Panc1 (cell line): ENCODE data around the gene TSPYL1. TPM values are rescaled to one million over a fixed set of nuclear protein-coding genes. Genes with fewer than 3 reads are reported as not detected.
"Not testable (repeated sequence)": the region's sequence is repeated elsewhere in the genome, so short reads cannot be mapped to it uniquely, and the experiment has no call there.

Experiments used
- ATAC-seq: fragments of 200-7000 bp; cut with Tn5 transposase; 2 replicates; pipeline ENCODE4 v1.9.1; 2020; ENCODE audit warnings: mild to moderate bottlenecking, moderate library complexity
- BruUV-seq: library from RNA; stranded (reverse); fragments of 400-500 nt; replicated peaks from 2 replicates; lab custom pipeline; 2021; lab: Mats Ljungman, UMichigan
- CTCF ChIA-PET: fragments of 300-600 bp; sonication (Branson Sonifier 250); formaldehyde crosslinking; loops from one replicate; lab custom pipeline; 2022; ENCODE audit warnings: antibody characterized with exemption; lab: Charles Lee
- POLR2A ChIA-PET: fragments of 300-600 bp; sonication (Branson Sonifier 250); formaldehyde crosslinking; loops from one replicate; lab custom pipeline; 2022; ENCODE audit warnings: antibody characterized with exemption; lab: Charles Lee
- DNase-seq: peaks from one replicate; pipeline ENCODE4 v3.0.0-alpha.2; 2010; ENCODE audit warnings: low read depth, low spot score
- H3K27ac ChIP-seq: 2 replicates; pipeline ENCODE4 v1.5.1; 2011; ENCODE audit warnings: mild to moderate bottlenecking, low read length, inconsistent platforms
- H3K27me3 ChIP-seq: fragments of 200-500 bp; sonication (Bioruptor generic); 2 replicates; pipeline ENCODE4 v1.6.0; 2014; ENCODE audit warnings: low read length, inconsistent platforms; ENCODE audit not compliant: control insufficient read depth, insufficient read depth
- H3K36me3 ChIP-seq: fragments of 200-500 bp; sonication (Bioruptor generic); 2 replicates; pipeline ENCODE4 v1.5.1; 2014; ENCODE audit warnings: inconsistent platforms, mild to moderate bottlenecking, low read length, moderate library complexity; ENCODE audit not compliant: control insufficient read depth, insufficient read depth
- H3K4me1 ChIP-seq: 2 replicates; pipeline ENCODE4 v1.5.1; 2011; ENCODE audit warnings: inconsistent platforms, mild to moderate bottlenecking, low read length, moderate library complexity; ENCODE audit not compliant: control insufficient read depth, insufficient read depth
- H3K4me3 ChIP-seq, 2 experiments: 2 replicates each; pipeline ENCODE4 v1.5.1; 2011 to 2012; ENCODE audit warnings: low read depth in 2 of 2, low read length in 2 of 2, mild to moderate bottlenecking in 2 of 2, inconsistent platforms in 1 of 2, moderate library complexity in 1 of 2
- H3K9me3 ChIP-seq: fragments of 200-500 bp; sonication (Bioruptor generic); 2 replicates; pipeline ENCODE4 v1.5.1; 2014; ENCODE audit warnings: low read depth, mild to moderate bottlenecking, inconsistent platforms, low read length, moderate library complexity; ENCODE audit not compliant: control insufficient read depth, insufficient read depth
- POLR2AphosphoS5 ChIP-seq: IDR thresholded peaks from 2 replicates; pipeline ENCODE4 v1.6.1; 2012; ENCODE audit warnings: mild to moderate bottlenecking, low read depth, low read length, moderate library complexity
- SIN3A ChIP-seq: IDR thresholded peaks from 2 replicates; pipeline ENCODE4 v1.6.1; 2012; ENCODE audit warnings: low read depth, mild to moderate bottlenecking, low read length, moderate library complexity, borderline replicate concordance; ENCODE audit not compliant: insufficient read depth
- TCF7L2 ChIP-seq: IDR thresholded peaks from 2 replicates; pipeline ENCODE4 v1.6.1; 2011; ENCODE audit warnings: mild to moderate bottlenecking, low read depth, low read length, inconsistent platforms
- in situ Hi-C: cut with HindIII; loops from 2 replicates; pipeline ENCODE4 v1.10.0; 2016; ENCODE audit warnings: low sequenced_read_pairs, low pct_unique_long_range_greater_than_20kb
- intact Hi-C: fragments of 100-400 bp; cut with micrococcal nuclease; formaldehyde crosslinking; loops from one replicate; pipeline ENCODE4 v1.10.0; 2022; ENCODE audit not compliant: unreplicated experiment
- total RNA-seq: library from RNA; stranded (reverse); gene quantifications from one replicate; pipeline ENCODE4 v1.2.1, GENCODE V29; 2021; ENCODE audit not compliant: unreplicated experiment
- TF ChIP-seq, protein P1 (sequence below), 2 experiments: IDR thresholded peaks; 2 replicates each; pipeline ENCODE4 v1.6.1; 2011 to 2012; ENCODE audit warnings: low read depth in 2 of 2, control low read depth in 1 of 2, low read length in 1 of 2, mild to moderate bottlenecking in 1 of 2, moderate library complexity in 1 of 2; ENCODE audit not compliant: insufficient read depth in 1 of 2
- TF ChIP-seq, protein P2 (sequence below): fragments of 450-650 bp; IDR thresholded peaks from 2 replicates; pipeline ENCODE4 v1.5.1; 2017; ENCODE audit warnings: mild to moderate bottlenecking

TSPYL1 gene
- total RNA-seq, 1 experiment from 2014 or later, result 103 TPM

DNA sequence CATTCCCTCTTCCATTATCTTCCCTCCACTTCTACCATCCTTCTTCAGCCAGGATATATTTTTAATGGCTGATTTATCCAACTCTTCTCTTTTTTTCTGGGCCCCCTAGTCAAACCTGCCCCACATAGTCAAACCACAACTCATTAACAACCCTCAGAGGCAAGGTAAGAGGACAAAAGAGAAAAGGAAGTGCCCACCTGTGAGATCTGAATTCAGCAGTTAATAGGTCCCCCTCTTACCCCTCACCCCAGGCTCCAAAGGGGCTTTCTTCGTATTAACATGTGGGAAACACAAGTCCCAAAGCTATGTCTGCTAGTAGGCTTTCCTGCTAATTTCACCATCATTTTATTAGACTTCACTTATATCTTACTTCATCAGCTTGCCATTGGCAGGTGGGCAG lies 44.1 kb upstream of the TSPYL1 start:
- TF ChIP-seq TCF7L2, result no peak
- TF ChIP-seq, protein P1, sequence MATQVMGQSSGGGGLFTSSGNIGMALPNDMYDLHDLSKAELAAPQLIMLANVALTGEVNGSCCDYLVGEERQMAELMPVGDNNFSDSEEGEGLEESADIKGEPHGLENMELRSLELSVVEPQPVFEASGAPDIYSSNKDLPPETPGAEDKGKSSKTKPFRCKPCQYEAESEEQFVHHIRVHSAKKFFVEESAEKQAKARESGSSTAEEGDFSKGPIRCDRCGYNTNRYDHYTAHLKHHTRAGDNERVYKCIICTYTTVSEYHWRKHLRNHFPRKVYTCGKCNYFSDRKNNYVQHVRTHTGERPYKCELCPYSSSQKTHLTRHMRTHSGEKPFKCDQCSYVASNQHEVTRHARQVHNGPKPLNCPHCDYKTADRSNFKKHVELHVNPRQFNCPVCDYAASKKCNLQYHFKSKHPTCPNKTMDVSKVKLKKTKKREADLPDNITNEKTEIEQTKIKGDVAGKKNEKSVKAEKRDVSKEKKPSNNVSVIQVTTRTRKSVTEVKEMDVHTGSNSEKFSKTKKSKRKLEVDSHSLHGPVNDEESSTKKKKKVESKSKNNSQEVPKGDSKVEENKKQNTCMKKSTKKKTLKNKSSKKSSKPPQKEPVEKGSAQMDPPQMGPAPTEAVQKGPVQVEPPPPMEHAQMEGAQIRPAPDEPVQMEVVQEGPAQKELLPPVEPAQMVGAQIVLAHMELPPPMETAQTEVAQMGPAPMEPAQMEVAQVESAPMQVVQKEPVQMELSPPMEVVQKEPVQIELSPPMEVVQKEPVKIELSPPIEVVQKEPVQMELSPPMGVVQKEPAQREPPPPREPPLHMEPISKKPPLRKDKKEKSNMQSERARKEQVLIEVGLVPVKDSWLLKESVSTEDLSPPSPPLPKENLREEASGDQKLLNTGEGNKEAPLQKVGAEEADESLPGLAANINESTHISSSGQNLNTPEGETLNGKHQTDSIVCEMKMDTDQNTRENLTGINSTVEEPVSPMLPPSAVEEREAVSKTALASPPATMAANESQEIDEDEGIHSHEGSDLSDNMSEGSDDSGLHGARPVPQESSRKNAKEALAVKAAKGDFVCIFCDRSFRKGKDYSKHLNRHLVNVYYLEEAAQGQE (IDR thresholded peaks at IDR 0.05; ENCODE audit: insufficient read depth in 1 of 2, low read depth in 2 of 2, low read length in 1 of 2), result no peak
- no peak for TF ChIP-seq SIN3A
- TF ChIP-seq, protein P2, sequence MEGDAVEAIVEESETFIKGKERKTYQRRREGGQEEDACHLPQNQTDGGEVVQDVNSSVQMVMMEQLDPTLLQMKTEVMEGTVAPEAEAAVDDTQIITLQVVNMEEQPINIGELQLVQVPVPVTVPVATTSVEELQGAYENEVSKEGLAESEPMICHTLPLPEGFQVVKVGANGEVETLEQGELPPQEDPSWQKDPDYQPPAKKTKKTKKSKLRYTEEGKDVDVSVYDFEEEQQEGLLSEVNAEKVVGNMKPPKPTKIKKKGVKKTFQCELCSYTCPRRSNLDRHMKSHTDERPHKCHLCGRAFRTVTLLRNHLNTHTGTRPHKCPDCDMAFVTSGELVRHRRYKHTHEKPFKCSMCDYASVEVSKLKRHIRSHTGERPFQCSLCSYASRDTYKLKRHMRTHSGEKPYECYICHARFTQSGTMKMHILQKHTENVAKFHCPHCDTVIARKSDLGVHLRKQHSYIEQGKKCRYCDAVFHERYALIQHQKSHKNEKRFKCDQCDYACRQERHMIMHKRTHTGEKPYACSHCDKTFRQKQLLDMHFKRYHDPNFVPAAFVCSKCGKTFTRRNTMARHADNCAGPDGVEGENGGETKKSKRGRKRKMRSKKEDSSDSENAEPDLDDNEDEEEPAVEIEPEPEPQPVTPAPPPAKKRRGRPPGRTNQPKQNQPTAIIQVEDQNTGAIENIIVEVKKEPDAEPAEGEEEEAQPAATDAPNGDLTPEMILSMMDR, result no peak
- TF ChIP-seq POLR2AphosphoS5, result no peak
- ATAC-seq, result no peak
- ChIA-PET POLR2A (no interaction called here), CTCF (no interaction called here)
- in situ Hi-C loops, result no loop called here
- intact Hi-C loops, result no loop called here
- no TSS peak for BruUV-seq
- H3K9me3 ChIP-seq, result no peaks in the 10 kb centered on the region
- H3K27me3 ChIP-seq, result peaks cover 7% of the 10 kb centered on the region; the same call in 1 of the 2 replicates
- no peaks in the 10 kb centered on the region for H3K36me3 ChIP-seq
- no peak overlapping the region for H3K27ac ChIP-seq
- H3K4me3 ChIP-seq, result no peak overlapping the region
- no peaks in the 10 kb centered on the region for H3K4me1 ChIP-seq
- no peak for DNase-seq

DNA sequence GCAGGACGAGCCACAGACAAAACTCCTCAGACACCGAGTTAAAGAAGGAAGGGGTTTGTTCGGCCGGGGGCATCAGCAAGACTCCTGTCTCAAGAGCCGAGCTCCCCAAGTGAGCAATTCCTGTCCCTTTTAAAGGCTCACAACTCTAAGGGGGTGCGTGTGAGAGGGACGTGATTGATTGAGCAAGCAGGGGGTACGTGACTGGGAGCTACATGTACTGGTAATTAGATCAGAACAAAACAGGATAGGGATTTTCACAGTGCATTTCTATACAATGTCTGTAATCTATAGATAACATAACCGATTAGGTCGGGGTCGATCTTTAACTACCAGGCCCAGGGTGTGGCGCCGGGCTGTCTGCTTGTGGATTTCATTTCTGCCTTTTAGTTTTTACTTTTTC lies 42.2 kb upstream of the TSPYL1 start:
- H3K36me3 ChIP-seq, intact Hi-C loops, DNase-seq, H3K4me1 ChIP-seq, POLR2A ChIA-PET, H3K9me3 ChIP-seq, ATAC-seq, BruUV-seq, in situ Hi-C loops, H3K4me3 ChIP-seq, H3K27me3 ChIP-seq, H3K27ac ChIP-seq: not testable (repeated sequence)
- CTCF ChIA-PET, result interaction anchor here (0.8 kb wide), 1 partner anchor 35 kb away, joined by 5 read pairs; no protein-coding TSS in a partner anchor

DNA sequence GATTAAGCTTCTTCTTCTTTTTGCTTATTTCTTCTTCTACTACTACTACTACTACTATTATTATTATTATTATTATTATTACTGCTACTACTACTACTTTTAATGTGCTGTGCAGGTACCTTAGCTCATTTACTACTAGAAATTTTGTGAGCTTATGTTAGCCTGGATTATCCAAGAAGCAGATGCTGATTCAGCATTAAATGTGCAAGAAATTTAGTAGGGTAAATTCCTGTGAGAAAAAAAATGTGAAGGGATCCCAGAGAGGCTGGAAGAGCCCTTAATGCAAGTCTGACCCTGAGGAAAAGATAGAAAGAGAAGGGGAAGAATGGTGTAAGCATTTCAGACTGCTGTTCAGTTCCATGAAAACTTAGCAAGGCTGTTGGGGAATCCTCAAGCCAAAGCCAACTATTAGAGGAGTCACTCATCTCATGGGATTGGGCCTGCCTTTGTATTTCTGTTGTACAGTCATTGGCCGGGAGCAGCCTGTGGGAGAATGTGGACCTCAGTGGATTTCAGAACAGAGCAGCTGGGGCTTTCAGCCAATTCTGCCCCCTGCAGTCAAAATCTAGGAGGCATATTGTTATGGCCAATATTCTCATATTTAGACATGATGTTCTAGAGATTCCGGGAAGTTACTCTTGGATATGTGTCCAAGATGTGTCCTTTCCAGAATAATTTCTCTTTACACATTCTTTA lies 37.2 kb upstream of the TSPYL1 start:
- no peak overlapping the region for H3K4me3 ChIP-seq
- peaks cover 7% of the 10 kb centered on the region; the same call in 1 of the 2 replicates for H3K27me3 ChIP-seq
- ChIA-PET POLR2A (no interaction called here), CTCF (no interaction called here)
- ATAC-seq (no peak), DNase-seq (no peak)
- intact Hi-C loops, result no loop called here
- no peaks in the 10 kb centered on the region for H3K4me1 ChIP-seq
- no TSS peak for BruUV-seq
- H3K36me3 ChIP-seq, result no peaks in the 10 kb centered on the region
- in situ Hi-C loops, result no loop called here
- H3K27ac ChIP-seq, result no peak overlapping the region
- TF ChIP-seq POLR2AphosphoS5 (no peak), TCF7L2 (no peak), SIN3A (no peak)
- TF ChIP-seq, protein P2, result no peak
- TF ChIP-seq, protein P1 (IDR thresholded peaks at IDR 0.05; ENCODE audit: insufficient read depth in 1 of 2, low read depth in 2 of 2, low read length in 1 of 2), result no peak
- H3K9me3 ChIP-seq, result no peaks in the 10 kb centered on the region
